ENCODE data around the gene COQ4. TPM values are rescaled to one million over a fixed set of nuclear protein-coding genes. Genes with fewer than 3 reads are reported as not detected.

Gene COQ4
- total and polyA plus RNA-seq, 4 donors: 12.8 to 53.3 (median 33.8) TPM

GRCh38 chr9:128323212-128323730 lies 632 bp downstream of the COQ4 start:
- peaks cover 2 to 19% (median 4%) of the 10 kb centered on the region in 4 donors for H3K36me3 ChIP-seq (ENCODE audit: control insufficient read depth in 4 of 4, insufficient read depth in 3 of 4, low read depth in 1 of 4, low read length in 3 of 4)
- H3K4me3 ChIP-seq (ENCODE audit: low read depth in 1 of 3, low read length in 3 of 3): peak overlapping the region; percentile 69 to 89 (median 75)
- H3K27ac ChIP-seq (ENCODE audit: low read depth in 1 of 2, low read length in 2 of 2): peak overlapping the region; percentile 87 to 93
- no peaks in the 10 kb centered on the region for H3K9me3 ChIP-seq (ENCODE audit: control insufficient read depth in 4 of 4, low read length in 3 of 4)
- TF ChIP-seq SP1 (IDR thresholded peaks at IDR 0.05) (no peak), ATF3 (IDR thresholded peaks at IDR 0.05) (no peak), TAF1 (conservative IDR thresholded peaks at IDR 0.05) (no peak), REST (IDR thresholded peaks at IDR 0.05) (no peak), RAD21 (IDR thresholded peaks at IDR 0.05) (no peak), HNF4A (conservative IDR thresholded peaks at IDR 0.05) (no peak), NR2F2 (IDR thresholded peaks at IDR 0.05) (no peak), FOXA2 (IDR thresholded peaks at IDR 0.05) (no peak), FOXA1 (IDR thresholded peaks at IDR 0.05) (no peak)
- no peak for DNase-seq (ENCODE audit: low spot score)
- no peaks in the 10 kb centered on the region for H3K27me3 ChIP-seq (ENCODE audit: control insufficient read depth in 4 of 4, insufficient read depth in 4 of 4, low read length in 3 of 4)
- H3K4me1 ChIP-seq (ENCODE audit: control insufficient read depth in 4 of 4, insufficient read depth in 4 of 4, low read length in 3 of 4): peaks cover 9 to 38% (median 31%) of the 10 kb centered on the region in 4 donors
- 26% methylated on average over 16 of the region's 16 CpGs for WGBS
- peak overlapping the region; percentile 21 to 88 for H3K9ac ChIP-seq (ENCODE audit: low read depth in 1 of 2, low read length in 2 of 2)

- Histone ChIP-seq H3K36me3 (ENCODE audit: control insufficient read depth in 4 of 4, insufficient read depth in 3 of 4, low read depth in 1 of 4, low read length in 3 of 4) (peaks cover 2 to 21% (median 7%) of the 10 kb centered on the region in 4 donors), H3K9ac (ENCODE audit: low read depth in 1 of 2, low read length in 2 of 2) (peak overlapping the region in 1 of 2 donors; percentile 88), H3K4me1 (ENCODE audit: control insufficient read depth in 4 of 4, insufficient read depth in 4 of 4, low read length in 3 of 4) (peaks cover 9 to 38% (median 31%) of the 10 kb centered on the region in 4 donors), H3K27me3 (ENCODE audit: control insufficient read depth in 4 of 4, insufficient read depth in 4 of 4, low read length in 3 of 4) (no peaks in the 10 kb centered on the region), H3K4me3 (ENCODE audit: low read depth in 1 of 3, low read length in 3 of 3) (peak overlapping the region; percentile 69 to 89 (median 75)), H3K27ac (ENCODE audit: low read depth in 1 of 2, low read length in 2 of 2) (no peak overlapping the region), H3K9me3 (ENCODE audit: control insufficient read depth in 4 of 4, low read length in 3 of 4) (no peaks in the 10 kb centered on the region)
- no peak for DNase-seq (ENCODE audit: low spot score)
- no peak for TF ChIP-seq SP1 (IDR thresholded peaks at IDR 0.05)
- TF ChIP-seq NR2F2 (IDR thresholded peaks at IDR 0.05): no peak
- no peak for TF ChIP-seq REST (IDR thresholded peaks at IDR 0.05)
- no peak for TF ChIP-seq GABPA (IDR thresholded peaks at IDR 0.05 in 1 of 2, conservative IDR thresholded peaks at IDR 0.05 in 1 of 2)
- no peak for TF ChIP-seq ATF3 (IDR thresholded peaks at IDR 0.05)
- TF ChIP-seq TAF1 (conservative IDR thresholded peaks at IDR 0.05): no peak
- no peak for TF ChIP-seq HNF4A (conservative IDR thresholded peaks at IDR 0.05)
- TF ChIP-seq MAX (IDR thresholded peaks at IDR 0.05): no peak
- TF ChIP-seq FOXA1 (IDR thresholded peaks at IDR 0.05): no peak
- no peak for TF ChIP-seq RXRA (IDR thresholded peaks at IDR 0.05)
- no peak for TF ChIP-seq ZBTB33 (IDR thresholded peaks at IDR 0.05)
- no peak for TF ChIP-seq EGR1 (IDR thresholded peaks at IDR 0.05; ENCODE audit: low read depth in 2 of 2)
- TF ChIP-seq RAD21 (IDR thresholded peaks at IDR 0.05): no peak
- no peak for TF ChIP-seq HNF4G (IDR thresholded peaks at IDR 0.05)
- TF ChIP-seq YY1 (IDR thresholded peaks at IDR 0.05): no peak
- no peak for TF ChIP-seq FOXA2 (IDR thresholded peaks at IDR 0.05)
- TF ChIP-seq CTCF (IDR thresholded peaks at IDR 0.05; ENCODE audit: low read depth, low read length, missing input control): no peak
- no peak for TF ChIP-seq JUND (IDR thresholded peaks at IDR 0.05)
- WGBS: 84% methylated on average over 12 of the region's 12 CpGs
Measured at GRCh38 chr9:128323791-128324190, 1.2 kb downstream of the COQ4 start.
